Keratinocyte (primary cell): ENCODE data around the gene LTN1. TPM values are rescaled to one million over a fixed set of nuclear protein-coding genes. Genes with fewer than 3 reads are reported as not detected.

Experiments
- DNase-seq: peaks from one replicate; pipeline ENCODE4 v3.0.0-alpha.2; 2011; ENCODE audit warnings: low read depth, missing footprints, low spot score
- FAIRE-seq: peaks from 2 replicates; lab custom pipeline; 2011; peaks lifted over from hg19 to GRCh38; lab: Jason Lieb, UNC
- H2AFZ ChIP-seq: 2 replicates; pipeline ENCODE4 v1.6.0; 2012; ENCODE audit warnings: low read length, control low read depth, inconsistent platforms; ENCODE audit not compliant: control insufficient read depth
- H3K27ac ChIP-seq: 2 replicates; pipeline ENCODE4 v1.5.1; 2011; ENCODE audit warnings: low read length; ENCODE audit not compliant: control insufficient read depth, insufficient read depth
- H3K27me3 ChIP-seq: 3 replicates; pipeline ENCODE4 v1.6.0; 2011; ENCODE audit warnings: low read length; ENCODE audit not compliant: control insufficient read depth, insufficient read depth; ENCODE audit errors: extremely low read depth
- H3K36me3 ChIP-seq, 2 experiments: 2 replicates in 1 of 2; 3 replicates in 1 of 2; pipeline ENCODE4 v1.5.1; 2011; ENCODE audit warnings: low read length in 2 of 2, mild to moderate bottlenecking in 1 of 2; ENCODE audit not compliant: control insufficient read depth in 2 of 2, insufficient read depth in 2 of 2; ENCODE audit errors: extremely low read depth in 1 of 2
- H3K4me1 ChIP-seq: 3 replicates; pipeline ENCODE4 v1.5.1; 2011; ENCODE audit warnings: low read length; ENCODE audit not compliant: control insufficient read depth, insufficient read depth; ENCODE audit errors: extremely low read depth
- H3K4me2 ChIP-seq: 3 replicates; pipeline ENCODE4 v1.6.0; 2011; ENCODE audit warnings: low read depth, low read length; ENCODE audit not compliant: control insufficient read depth, insufficient read depth; ENCODE audit errors: extremely low read depth
- H3K4me3 ChIP-seq, 3 experiments: fragments of 200-600 bp in 1 of 3; sonication (generic) in 1 of 3; 2 replicates in 2 of 3; 3 replicates in 1 of 3; pipeline ENCODE4 v1.5.1; 2011 to 2016; ENCODE audit warnings: low read length in 3 of 3, mild to moderate bottlenecking in 3 of 3, control low read depth in 2 of 3, inconsistent platforms in 1 of 3, low read depth in 1 of 3, mixed read lengths in 1 of 3, mixed run types in 1 of 3, moderate library complexity in 1 of 3; ENCODE audit not compliant: control insufficient read depth in 2 of 3, insufficient read depth in 2 of 3; ENCODE audit errors: extremely low read depth in 1 of 3
- H3K79me2 ChIP-seq: 2 replicates; pipeline ENCODE4 v1.6.0; 2012; ENCODE audit warnings: low read length; ENCODE audit not compliant: control insufficient read depth, insufficient read depth
- H3K9ac ChIP-seq: 3 replicates; pipeline ENCODE4 v1.6.0; 2011; ENCODE audit warnings: low read length; ENCODE audit not compliant: control insufficient read depth, insufficient read depth; ENCODE audit errors: extremely low read depth
- H3K9me1 ChIP-seq: 3 replicates; pipeline ENCODE4 v1.6.0; 2011; ENCODE audit warnings: low read length; ENCODE audit not compliant: control insufficient read depth, insufficient read depth; ENCODE audit errors: extremely low read depth
- H3K9me3 ChIP-seq: 2 replicates; pipeline ENCODE4 v1.5.1; 2012; ENCODE audit warnings: low read depth, low read length; ENCODE audit not compliant: control insufficient read depth
- H4K20me1 ChIP-seq: 3 replicates; pipeline ENCODE4 v1.6.0; 2011; ENCODE audit warnings: low read length; ENCODE audit not compliant: control insufficient read depth, insufficient read depth; ENCODE audit errors: extremely low read depth
- EZH2 ChIP-seq: IDR thresholded peaks from one replicate; pipeline ENCODE4 v1.6.1; 2012; ENCODE audit warnings: inconsistent platforms, mild to moderate bottlenecking, low read length, moderate library complexity
- dilution Hi-C: fragments of 300-500 bp; cut with MboI; formaldehyde crosslinking; loops from one replicate; pipeline ENCODE4 v1.7.0; 2020; ENCODE audit warnings: low sequenced_read_pairs; ENCODE audit not compliant: extremely low pct_ligation_motif_present
- polyA plus RNA-seq, 5 experiments: library from polyadenylated mRNA; depleted of rRNA in 3 of 5; stranded (reverse) in 3 of 5; stranded (forward) in 1 of 5; unstranded in 1 of 5; fragments of >200 nt; gene quantifications; 1 replicate in 1 of 5; 2 replicates in 3 of 5; 3 replicates in 1 of 5; pipeline versions ENCODE4 v1.2.1 to v1.2.3, GENCODE V29; 2011 to 2012; ENCODE audit warnings: missing spikeins in 2 of 5, low read depth in 1 of 5, low replicate concordance in 1 of 5
- TF ChIP-seq, protein P1 (sequence below), 3 experiments: IDR thresholded peaks in 1 of 3; conservative IDR thresholded peaks in 1 of 3; optimal IDR thresholded peaks in 1 of 3; 2 replicates in 2 of 3; 3 replicates in 1 of 3; pipeline versions ENCODE3 to v1.5.1; 2011; ENCODE audit warnings: low read length in 3 of 3, mild to moderate bottlenecking in 3 of 3, moderate library complexity in 2 of 3, control low read depth in 1 of 3, inconsistent platforms in 1 of 3; ENCODE audit not compliant: insufficient read depth in 2 of 3; ENCODE audit errors: extremely low read depth in 1 of 3

The LTN1 gene
- polyA plus RNA-seq, 1 donor (not counting 4 experiments of a cell fraction or from before 2014, with no cell fraction given), result 15.8 TPM

DNA sequence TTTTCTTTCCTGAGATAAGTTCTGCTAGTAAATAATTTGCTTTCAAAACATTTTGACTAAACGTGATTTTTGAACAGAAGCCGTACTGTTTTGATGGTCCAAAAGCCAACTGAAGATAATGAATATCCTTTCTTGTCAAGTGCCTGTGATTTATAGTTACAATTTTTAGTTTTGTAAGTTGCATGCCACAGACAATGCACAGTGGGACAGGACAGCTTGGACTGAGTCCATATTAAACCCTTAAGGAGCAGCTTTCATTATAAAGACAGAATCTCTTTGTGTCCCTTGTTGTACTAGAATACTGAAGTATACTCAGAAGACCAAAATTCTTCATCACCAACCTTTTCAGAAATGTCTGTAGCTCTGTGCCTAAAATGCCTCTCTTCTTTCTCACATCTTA, 92.2 kb downstream of the LTN1 start:
- Histone ChIP-seq H4K20me1 (no peaks in the 10 kb centered on the region), H3K4me2 (no peak overlapping the region), H3K36me3 (no peaks in the 10 kb centered on the region), H3K9ac (no peak overlapping the region), H3K27me3 (no peaks in the 10 kb centered on the region), H3K4me3 (no peak overlapping the region), H2AFZ (no peak overlapping the region), H3K27ac (no peak overlapping the region), H3K9me3 (no peaks in the 10 kb centered on the region), H3K4me1 (no peaks in the 10 kb centered on the region), H3K79me2 (no peaks in the 10 kb centered on the region), H3K9me1 (no peaks in the 10 kb centered on the region)
- dilution Hi-C loops, result no loop called here
- DNase-seq, result no peak
- FAIRE-seq, result no peak
- no peak for TF ChIP-seq EZH2
- TF ChIP-seq, protein P1, sequence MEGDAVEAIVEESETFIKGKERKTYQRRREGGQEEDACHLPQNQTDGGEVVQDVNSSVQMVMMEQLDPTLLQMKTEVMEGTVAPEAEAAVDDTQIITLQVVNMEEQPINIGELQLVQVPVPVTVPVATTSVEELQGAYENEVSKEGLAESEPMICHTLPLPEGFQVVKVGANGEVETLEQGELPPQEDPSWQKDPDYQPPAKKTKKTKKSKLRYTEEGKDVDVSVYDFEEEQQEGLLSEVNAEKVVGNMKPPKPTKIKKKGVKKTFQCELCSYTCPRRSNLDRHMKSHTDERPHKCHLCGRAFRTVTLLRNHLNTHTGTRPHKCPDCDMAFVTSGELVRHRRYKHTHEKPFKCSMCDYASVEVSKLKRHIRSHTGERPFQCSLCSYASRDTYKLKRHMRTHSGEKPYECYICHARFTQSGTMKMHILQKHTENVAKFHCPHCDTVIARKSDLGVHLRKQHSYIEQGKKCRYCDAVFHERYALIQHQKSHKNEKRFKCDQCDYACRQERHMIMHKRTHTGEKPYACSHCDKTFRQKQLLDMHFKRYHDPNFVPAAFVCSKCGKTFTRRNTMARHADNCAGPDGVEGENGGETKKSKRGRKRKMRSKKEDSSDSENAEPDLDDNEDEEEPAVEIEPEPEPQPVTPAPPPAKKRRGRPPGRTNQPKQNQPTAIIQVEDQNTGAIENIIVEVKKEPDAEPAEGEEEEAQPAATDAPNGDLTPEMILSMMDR (optimal IDR thresholded peaks at IDR 0.05 in 1 of 3, IDR thresholded peaks at IDR 0.05 in 1 of 3, conservative IDR thresholded peaks at IDR 0.05 in 1 of 3; ENCODE audit: extremely low read depth in 1 of 3, insufficient read depth in 2 of 3, low read length in 3 of 3), result no peak

DNA sequence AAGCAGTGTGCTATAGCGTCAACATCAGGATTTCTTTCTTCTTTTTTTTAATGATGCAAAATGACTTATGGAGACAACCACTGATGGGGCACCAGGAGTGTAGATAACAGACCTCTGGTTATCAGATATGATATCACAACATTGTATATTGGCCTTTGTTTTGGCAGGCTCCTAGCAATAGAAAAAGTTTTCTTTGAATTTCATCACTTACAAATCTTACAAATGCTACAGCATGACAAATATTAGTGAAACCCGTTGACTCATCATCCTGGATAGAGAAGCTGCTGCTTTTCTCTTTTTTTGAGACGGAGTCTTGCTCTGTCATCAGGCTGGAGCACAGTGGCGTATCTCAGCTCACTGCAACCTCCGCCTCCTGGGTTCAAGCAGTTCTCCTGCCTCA, 92.9 kb downstream of the LTN1 start:
- Histone ChIP-seq H4K20me1 (no peaks in the 10 kb centered on the region), H2AFZ (no peak overlapping the region), H3K27ac (no peak overlapping the region), H3K9me3 (no peaks in the 10 kb centered on the region), H3K79me2 (no peaks in the 10 kb centered on the region), H3K4me2 (no peak overlapping the region), H3K9me1 (no peaks in the 10 kb centered on the region), H3K4me3 (no peak overlapping the region), H3K4me1 (no peaks in the 10 kb centered on the region), H3K9ac (no peak overlapping the region), H3K27me3 (no peaks in the 10 kb centered on the region), H3K36me3 (no peaks in the 10 kb centered on the region)
- FAIRE-seq (no peak), DNase-seq (no peak)
- dilution Hi-C loops, result no loop called here
- TF ChIP-seq EZH2, result no peak
- TF ChIP-seq, protein P1 (optimal IDR thresholded peaks at IDR 0.05 in 1 of 3, IDR thresholded peaks at IDR 0.05 in 1 of 3, conservative IDR thresholded peaks at IDR 0.05 in 1 of 3; ENCODE audit: extremely low read depth in 1 of 3, insufficient read depth in 2 of 3, low read length in 3 of 3), result no peak
